ENCODE measurements around the gene SCT.

DNA sequence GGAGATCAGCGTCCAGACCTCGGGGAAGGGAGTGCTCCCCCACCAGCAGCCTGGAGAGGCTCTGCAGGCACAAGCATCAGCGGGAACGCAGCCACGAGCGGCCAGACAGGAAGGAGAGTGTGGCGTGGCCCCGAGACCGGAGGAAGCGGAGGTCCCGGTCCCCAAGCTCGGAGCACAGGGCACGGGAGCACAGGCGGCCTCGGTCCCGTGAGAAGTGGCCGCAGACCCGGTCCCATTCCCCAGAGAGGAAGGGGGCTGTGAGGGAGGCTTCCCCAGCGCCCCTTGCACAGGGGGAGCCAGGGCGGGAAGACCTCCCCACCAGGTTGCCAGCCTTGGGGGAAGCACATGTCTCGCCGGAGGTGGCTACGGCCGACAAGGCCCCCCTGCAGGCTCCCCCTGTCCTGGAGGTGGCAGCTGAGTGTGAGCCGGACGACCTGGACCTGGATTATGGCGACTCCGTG is 18.2 kb downstream of the SCT start:
- TF ChIP-seq POLR2AphosphoS5 (IDR thresholded peaks at IDR 0.05; ENCODE audit: borderline replicate concordance, low read depth, low read length) = no peak
- no peak for TF ChIP-seq EZH2 (IDR thresholded peaks at IDR 0.05)
- no peak for TF ChIP-seq FOXP2 (optimal IDR thresholded peaks at IDR 0.05; ENCODE audit: control extremely low read depth, extremely low read length, insufficient read depth)
